A673 (cell line): ENCODE data around the gene MED6.

Experiments
- EZH2 ChIP-seq: fragments of 200-600 bp; sonication (generic); IDR thresholded peaks from 2 replicates; pipeline ENCODE4 v1.6.1; 2017; ENCODE audit warnings: borderline replicate concordance, low read depth, mild to moderate bottlenecking, mixed read lengths, antibody characterized with exemption, low read length; ENCODE audit not compliant: poor library complexity, severe bottlenecking
- TF ChIP-seq, protein P1 (sequence below): fragments of 300-800, 200-600 bp; sonication (generic); conservative IDR thresholded peaks from 2 replicates; pipeline ENCODE4 v1.5.1; 2017; ENCODE audit warnings: low read depth, mild to moderate bottlenecking, antibody characterized with exemption, low read length, moderate library complexity, mixed read lengths

DNA sequence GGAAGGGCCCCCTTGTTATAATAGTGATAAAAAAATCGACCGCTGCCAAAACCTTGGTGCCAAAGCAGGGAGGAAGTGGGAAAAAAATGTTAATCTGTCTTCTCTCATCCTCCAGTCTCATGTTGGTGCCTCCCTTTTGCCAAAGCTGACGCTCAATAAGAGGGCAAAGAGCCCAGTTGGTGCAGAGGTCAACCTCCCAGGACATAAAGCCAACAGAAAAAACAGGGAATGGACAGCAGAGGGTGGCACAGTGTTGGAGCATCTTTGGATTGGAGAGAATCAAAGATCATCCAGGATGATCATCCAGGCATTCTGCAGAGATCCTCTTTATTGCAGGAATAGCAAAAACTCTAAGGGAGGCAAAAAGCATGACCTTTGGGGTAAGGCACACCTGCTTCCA, 31.5 kb upstream of the MED6 start:
- TF ChIP-seq, protein P1, sequence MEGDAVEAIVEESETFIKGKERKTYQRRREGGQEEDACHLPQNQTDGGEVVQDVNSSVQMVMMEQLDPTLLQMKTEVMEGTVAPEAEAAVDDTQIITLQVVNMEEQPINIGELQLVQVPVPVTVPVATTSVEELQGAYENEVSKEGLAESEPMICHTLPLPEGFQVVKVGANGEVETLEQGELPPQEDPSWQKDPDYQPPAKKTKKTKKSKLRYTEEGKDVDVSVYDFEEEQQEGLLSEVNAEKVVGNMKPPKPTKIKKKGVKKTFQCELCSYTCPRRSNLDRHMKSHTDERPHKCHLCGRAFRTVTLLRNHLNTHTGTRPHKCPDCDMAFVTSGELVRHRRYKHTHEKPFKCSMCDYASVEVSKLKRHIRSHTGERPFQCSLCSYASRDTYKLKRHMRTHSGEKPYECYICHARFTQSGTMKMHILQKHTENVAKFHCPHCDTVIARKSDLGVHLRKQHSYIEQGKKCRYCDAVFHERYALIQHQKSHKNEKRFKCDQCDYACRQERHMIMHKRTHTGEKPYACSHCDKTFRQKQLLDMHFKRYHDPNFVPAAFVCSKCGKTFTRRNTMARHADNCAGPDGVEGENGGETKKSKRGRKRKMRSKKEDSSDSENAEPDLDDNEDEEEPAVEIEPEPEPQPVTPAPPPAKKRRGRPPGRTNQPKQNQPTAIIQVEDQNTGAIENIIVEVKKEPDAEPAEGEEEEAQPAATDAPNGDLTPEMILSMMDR: no peak
- TF ChIP-seq EZH2: no peak
